HG02870 (cell line): ENCODE results near the gene DPM3.
"Not testable (repeated sequence)": the region's sequence is repeated elsewhere in the genome, so short reads cannot be mapped to it uniquely, and the experiment has no call there.

Experiments used
- ATAC-seq: cut with Tn5 transposase; IDR thresholded peaks from one replicate; pipeline ENCODE4 v1.9.1; 2021; ENCODE audit warnings: mild to moderate bottlenecking, moderate library complexity; ENCODE audit not compliant: unreplicated experiment

Gene DPM3, protein sequence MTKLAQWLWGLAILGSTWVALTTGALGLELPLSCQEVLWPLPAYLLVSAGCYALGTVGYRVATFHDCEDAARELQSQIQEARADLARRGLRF

DNA sequence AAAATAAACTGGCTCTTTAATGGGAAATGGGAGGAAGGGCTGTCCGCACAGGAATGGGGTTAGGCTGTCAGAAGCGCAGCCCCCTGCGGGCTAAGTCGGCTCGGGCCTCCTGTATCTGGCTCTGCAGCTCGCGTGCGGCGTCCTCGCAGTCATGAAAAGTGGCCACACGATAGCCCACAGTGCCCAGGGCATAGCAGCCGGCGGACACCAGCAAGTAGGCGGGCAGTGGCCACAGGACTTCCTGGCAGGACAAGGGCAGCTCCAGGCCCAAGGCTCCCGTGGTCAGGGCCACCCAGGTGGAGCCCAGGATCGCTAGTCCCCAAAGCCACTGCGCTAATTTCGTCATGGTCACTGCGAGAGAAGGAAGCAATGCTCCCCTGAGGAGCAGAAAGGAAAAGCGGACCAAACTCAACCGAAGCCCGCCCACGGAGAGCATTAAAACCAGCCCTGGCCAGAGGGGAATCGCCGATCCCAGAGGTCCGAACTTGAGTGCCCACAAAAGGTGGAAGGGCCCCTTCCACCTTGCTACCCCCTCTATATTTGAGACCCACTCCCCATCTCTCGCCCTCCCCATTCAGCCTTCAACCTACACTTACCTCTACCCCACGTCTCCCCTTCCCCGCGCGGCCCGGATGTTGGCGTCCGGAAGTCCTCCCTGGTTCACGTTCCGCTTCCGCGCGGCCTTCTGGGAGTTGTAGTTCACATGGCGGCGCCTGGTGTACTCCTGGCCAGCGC, at the start of gene DPM3:
Gene DPM3, minus strand, starts transcription at position 637 of the 735 bp plus-strand sequence. Its CDS starts 291 bp downstream, at position 346.
- ATAC-seq: peak; percentile 62

DNA sequence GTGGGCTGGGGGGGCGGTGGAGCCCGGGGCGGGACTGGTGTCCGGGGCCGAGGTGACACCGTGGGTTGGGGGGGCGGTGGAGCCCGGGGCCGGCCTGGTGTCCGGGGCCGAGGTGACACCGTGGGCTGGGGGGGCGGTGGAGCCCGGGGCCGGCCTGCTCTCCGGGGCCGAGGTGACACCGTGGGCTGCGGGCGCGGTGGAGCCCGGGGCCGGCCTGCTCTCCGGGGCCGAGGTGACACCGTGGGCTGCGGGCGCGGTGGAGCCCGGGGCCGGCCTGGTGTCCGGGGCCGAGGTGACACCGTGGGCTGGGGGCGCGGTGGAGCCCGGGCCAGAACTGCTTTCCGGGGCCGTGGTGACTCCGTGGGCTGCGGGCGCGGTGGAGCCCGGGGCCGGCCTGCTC, 49.6 kb upstream of the DPM3 start:
- not testable (repeated sequence) for ATAC-seq

DNA sequence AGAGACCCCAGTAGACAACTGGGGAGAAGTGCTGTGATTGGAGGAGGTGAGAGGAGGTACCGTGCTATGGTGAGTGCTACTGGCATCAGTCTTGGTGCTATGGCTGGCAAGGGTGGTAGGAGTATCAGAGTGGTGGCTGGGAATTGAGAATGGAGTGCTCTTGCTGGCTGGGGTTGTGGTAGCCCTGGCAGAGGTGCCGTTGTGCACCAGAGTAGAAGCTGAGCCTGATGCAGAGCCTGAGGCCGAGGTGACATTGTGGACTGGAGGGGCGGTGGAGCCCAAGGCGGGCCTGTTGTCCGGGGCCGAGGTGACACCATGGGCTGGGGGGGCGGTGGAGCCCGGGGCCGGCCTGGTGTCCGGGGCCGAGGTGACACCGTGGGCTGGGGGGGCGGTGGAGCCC, 47.9 kb upstream of the DPM3 start:
- no peak for ATAC-seq

DNA sequence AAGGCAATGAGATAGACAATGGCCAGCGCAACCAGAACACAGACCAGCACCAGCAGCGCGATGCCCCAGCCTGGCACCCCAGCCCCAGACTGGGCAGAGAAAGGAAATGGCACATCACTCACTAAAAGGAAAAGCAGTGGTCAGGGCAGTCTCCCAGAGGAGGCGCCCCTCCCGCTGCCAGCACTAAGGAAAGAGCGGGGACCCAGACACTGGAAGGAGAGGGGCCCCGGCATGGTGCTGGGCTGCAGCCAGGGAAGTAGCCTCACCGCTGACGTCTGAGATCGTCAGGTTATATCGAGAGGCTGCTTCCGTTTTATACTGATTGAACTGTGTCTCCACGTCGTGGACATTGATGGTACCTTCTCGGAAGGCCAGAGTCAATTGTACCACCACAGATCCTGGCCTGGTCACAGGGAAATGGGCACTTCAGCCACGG, 47.1 kb upstream of the DPM3 start:
- no peak for ATAC-seq

DNA sequence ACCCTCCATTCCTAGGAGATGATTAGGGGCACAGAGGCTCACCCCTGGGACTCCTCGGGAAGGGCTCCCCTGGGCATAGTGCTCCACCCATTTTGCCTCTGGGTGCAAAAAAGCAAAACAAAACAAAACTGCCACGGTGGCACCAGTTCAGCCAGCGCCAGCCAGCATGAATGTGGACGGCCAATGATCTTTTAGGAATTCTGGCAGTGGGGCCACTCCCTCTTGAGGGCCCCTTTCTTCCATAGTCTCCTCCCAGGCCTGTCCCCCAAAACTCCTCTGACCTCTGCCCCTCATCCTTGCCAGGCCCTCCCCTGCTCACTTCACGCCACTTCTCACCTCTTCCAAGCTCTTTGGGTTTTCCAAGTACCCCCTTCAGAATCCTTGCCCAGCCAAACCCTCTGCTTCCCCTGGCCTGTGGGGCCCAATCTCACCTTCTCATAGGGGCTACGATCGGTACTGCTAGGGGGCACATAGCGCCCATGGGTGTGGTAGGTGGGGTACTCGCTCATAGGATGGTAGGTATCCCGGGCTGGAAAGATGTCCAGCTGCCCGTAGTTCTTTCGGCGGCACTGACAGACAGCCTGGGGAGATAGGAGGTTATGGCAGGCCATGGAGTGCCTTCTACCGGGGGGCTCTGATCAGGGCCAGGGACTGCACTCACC, 46.6 kb upstream of the DPM3 start:
- ATAC-seq: no peak

DNA sequence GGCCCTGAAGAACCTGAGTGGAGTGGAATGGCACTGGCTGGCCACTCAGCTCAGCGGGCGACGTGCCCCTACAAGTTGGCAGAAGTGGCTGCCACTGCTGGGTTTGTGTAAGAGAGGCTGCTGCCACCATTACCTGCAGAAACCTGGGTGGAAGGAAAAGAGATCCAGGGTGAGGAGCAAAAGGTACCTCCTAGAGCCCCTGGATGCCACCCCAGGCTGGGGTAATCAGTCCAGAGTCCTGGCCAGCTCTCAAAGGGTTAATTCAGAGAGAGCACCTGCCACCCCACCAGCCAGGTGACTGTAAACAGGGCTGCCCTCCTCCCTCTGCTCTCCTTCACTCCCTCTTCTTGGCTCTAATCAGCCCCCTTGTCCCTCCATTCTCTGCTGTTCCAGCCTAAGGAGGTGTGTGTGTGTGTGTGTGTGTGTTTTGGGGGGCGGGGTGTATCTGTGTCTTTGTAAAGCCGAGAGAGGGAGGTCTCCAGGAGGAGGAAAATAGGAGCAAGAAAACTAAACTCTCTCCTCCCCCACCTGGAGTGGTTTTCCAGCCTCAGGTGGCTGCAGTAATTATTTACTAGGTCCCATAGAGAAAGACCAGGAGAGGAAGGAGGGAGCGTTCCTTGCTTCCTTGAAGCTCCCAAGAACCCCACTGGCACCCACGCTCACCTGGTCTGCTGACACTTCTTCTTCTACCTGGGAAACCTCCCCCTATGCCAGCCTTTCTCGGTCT, 45.9 kb upstream of the DPM3 start:
- no peak for ATAC-seq

DNA sequence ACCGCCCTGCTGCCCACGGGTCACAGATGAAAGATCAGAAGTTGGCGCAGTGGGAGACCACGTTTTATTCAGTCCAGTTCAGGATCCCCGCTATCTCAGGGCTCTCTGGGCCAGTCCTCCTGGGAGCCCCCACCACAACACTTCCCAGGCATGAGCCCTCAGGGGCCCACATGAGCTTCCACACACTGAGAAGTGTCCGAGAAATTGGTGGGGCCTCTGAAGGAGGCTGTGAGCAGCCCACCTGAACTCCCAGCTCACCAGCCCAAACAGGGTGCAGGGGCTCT, 45.4 kb upstream of the DPM3 start:
- no peak for ATAC-seq

DNA sequence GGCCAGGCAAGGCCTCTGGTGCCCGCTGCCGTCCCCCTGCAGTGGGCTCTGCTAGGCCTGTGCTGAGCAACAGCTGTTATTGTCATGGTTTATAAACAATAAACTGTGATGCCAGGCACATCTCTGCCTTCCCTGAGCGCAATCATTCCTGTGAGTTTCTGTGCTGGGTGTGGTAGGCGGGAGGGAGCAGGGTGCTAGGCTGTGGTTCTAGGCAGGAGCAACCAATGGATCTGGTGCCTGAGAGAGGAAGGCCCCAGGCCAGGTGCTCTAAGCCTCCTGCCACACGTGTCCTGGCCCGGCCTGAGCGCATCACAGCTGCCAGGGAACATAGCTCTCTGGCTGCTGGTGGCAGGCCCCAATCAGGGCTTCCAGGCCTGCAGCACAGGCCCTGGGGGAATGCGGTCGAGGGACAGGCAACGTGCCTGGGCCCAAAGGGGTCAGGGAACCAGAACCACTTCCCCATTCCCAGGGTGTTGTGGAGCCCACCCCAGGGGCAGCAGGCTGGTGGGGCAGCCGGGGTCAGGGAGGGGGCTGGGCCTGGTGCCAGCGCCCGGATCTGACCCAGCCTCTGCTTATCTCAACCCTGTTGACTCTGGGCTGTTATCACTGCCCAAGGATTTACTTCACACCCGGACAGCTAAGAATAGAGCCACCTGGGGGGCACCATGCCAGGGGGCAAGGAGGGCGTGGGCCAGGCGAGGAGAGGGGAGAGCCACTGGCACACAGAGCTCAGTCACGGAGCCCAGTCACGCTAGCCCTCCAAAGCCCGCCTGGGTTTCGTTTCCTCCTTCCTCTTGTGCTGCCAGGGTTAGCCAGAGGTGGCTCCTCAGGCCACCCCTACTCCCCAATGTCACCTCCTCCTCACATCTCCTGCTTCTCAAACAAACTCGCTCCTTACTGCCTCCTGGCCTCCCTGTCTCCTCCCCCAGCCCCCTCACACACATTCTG, 44.8 kb upstream of the DPM3 start:
- no peak for ATAC-seq

DNA sequence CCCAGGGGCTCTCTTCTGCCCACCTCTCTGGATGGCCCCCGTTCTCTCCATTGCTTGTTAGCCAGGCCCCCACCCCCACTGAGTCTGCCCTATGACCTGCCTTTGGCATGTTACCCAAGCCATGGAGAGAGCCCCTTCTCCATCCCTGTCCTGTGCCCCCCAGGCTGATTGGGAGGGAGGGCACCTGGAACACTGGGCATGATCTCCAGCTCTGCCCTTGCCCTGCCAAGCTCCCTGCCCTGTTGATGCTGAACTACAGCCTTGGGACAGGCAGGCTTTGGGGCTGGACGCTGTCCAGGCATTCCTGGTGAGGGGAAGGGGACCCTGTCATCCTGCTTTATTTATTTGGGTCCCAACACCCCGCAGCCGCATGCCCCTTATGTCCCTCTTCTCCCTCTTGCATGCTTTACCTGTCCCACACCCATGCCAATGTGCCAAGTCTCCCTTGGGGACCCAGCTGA, 44.0 kb upstream of the DPM3 start:
- ATAC-seq: no peak

DNA sequence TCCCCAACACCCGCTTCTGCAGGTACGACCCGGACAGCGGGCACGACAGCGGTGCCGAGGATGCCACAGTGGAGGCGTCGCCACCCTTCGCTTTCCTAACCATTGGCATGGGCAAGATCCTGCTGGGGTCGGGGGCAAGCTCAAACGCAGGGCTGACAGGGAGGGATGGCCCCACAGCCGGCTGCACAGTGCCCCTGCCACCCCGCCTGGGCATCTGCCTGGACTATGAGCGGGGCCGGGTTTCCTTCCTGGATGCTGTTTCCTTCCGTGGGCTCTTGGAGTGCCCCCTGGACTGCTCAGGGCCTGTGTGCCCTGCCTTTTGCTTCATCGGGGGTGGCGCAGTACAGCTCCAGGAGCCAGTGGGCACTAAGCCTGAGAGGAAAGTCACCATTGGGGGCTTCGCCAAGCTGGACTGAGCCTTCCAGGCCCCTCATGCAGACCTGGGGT, 43.5 kb upstream of the DPM3 start:
- no peak for ATAC-seq

DNA sequence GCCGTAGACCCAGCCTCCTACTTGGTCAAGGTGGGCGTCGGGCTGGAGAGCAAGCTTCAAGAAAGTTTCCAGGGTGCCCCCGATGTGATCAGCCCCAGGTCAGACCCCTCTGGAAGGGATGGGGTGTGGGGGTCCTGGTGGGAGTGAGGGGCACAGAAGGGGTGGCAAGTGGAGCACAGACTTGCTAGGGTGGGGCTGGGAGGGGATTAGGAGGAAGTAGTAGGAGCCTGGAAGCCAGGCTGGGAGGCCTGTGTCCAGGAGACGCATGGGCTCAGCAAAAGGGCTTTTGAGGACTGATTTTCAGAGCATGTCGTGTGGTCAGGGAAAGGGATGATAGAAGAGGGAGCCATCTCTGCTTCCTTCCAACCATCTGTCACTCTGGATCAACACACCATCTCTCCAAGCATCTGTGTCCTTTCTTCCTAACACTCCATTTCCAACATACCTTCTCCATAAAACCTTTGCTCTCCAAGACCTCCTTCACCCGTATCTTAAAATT, 41.8 kb upstream of the DPM3 start:
- ATAC-seq: no peak

DNA sequence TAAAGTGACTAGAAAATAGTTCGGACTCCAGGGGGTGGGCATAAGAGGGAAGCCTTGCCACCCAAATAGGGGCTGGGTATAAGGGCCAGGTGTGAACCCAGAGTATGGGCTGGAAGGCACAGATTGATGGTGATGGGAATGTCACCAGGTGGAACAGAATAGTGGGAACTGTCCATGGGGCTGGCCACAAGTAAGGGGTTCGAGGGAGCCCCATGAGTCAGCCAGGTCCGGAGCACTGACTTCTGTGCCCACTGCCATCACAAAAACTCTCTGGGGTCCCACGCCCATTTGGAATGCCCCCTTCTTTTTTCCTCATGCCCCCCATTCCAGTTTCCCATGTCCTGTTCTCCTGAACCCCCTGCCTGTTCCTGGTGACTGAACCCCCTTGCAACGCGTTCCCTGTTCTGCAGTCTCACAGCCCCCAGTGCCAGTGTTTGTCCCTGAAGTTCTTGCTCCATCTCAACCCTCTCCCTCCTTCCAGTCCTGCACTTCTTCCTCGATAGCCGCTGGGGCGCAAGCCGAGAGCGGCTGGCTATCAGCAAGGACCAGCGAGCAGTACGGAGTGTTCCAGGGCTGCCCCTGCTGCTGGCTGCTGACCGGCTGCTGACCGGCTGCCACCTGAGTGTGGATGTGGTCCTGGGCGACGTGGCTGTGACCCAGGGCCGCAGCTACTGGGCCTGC, 41.2 kb upstream of the DPM3 start:
- no peak for ATAC-seq

DNA sequence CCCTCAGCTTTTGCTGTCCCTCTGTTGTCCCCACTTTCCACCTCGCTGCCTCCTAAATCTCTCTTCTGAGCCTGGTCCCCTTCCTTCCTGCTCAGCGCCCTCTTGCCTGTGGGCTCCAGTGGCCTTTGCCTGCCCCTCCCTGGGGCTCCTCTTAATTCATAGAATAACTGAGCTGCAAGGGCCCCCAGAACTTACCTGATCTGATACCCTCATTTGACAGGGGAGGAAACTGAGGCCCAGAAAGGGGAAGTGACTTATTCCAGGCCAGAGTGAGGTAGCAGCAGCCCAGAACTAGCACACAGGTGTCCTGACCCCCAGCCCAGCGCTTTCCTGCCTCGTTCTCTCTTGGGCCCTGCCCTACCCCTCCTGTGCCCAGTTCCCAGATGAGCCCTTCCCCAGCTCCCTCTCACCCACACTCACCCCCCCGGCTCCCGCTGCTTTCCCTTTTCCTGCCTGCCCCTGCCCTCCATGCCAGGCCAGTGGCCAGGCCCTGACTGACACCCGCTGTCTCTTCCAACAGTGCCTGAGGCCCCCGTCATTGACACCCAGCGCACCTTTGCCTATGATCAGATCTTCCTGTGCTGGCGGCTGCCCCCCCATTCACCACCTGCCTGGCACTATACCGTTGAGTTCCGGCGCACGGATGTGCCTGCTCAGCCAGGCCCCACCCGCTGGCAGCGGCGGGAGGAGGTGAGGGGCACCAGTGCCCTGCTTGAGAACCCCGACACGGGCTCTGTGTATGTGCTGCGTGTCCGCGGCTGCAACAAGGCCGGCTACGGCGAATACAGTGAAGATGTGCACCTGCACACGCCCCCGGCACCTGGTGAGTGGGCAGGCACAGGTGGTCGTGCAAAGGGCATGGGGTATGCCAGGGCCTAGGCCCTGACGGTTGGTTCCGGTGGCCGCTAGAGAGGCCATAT, 39.0 kb upstream of the DPM3 start:
- ATAC-seq: no peak

DNA sequence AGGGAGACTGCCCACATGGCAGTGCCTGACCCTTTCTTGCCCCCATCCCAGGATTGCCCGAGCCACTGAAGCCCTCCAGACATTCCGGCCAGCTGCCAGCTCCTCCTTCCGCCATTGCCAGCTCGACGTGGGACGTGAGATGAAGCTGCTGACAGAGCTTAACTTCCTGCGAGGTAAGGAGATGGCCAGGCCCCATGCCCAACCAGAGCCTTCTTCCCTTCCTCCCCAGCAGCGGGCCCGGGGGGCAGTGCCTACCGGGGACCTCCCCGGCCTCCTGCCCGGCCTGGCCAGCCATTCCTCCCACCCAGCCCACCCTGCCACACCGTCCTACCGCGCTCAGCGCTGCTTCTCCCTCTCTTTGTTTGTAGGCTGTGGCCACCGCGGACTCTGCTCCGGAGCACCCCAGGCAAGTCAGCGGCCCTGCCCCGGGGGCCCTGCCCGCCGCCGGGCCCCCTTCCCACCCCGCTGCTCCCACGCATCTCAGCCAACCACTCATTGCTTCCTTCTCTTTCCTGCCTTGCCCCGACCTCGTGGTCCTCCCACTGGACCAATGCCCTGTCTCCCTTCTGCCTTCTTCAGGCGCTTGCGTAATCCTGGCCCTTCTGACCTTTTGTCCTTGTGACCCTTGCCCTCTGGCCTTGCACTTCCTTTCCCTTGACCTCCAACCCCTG, 38.2 kb upstream of the DPM3 start:
- ATAC-seq: no peak

DNA sequence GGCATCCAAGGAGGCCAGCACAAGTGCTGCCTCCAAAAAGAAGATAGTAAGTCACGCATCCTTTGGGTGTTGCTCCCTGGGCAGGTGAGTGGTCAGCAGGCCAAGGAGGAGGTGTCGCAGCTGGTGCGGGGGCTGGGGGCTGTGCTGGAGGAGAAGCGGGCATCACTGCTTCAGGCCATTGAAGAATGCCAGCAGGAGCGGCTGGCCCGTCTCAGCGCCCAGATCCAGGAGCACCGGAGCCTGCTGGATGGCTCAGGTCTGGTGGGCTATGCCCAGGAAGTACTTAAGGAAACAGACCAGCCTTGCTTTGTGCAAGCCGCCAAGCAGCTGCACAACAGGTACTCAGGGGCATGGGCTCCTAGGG, 37.6 kb upstream of the DPM3 start:
- ATAC-seq: no peak

DNA sequence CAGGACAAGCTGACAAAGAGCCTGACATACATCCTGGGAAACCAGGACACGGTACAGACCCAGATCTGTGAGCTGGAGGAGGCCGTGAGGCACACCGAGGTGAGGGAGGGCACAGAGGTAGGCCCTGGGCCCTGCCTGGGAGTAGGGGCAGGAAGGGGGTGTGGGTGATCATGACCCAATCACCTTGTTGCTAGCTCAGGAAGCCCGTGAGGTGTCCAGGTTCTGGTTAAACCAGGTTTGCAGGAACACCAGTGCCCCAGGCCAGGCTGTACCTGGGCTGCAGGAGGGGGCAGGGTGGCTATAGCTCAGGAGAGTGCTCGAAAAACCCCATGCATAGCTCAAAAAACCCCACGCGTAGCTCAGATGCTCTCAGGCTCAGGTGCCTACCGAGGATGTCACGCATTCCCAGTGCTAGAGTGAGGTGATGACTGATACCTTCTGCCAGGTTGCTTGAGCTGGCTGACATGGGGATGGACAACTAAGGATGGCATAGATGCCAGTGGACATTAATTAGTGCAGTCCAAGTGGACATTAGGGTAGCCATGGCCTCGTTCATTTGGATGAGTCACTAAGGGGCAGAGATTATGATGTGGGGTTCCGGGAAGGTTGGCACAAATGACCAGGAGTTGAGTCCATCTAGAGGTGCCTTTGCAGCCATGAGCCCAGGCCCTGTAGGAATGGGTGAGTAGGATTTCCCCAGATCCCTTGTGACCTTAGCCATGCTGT, 37.0 kb upstream of the DPM3 start:
- ATAC-seq: no peak

DNA sequence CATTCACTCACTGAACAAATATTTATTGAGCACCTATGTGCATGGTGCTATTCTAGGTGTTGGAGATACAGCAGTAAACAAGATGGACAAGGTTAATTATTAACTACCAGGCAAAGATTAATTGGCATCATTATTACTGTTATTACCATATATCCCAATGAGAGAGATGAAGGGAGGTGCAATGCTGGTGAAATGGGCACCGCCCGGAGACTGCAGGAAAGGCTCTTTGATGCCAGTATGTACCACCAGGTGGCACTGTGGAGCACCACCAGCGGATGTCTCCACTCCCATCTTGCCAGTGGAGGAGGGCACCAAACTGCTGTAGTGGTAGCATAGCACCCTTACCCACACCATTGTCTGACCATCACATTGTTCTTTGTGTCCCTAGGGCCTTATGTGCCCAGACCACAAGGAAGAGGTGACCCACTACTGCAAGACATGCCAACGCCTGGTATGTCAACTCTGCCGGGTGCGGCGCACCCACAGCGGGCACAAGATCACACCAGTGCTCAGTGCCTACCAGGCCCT, 36.3 kb upstream of the DPM3 start:
- ATAC-seq: no peak
